ENCODE measurements around the gene MTUS2. TPM values are rescaled to one million over a fixed set of nuclear protein-coding genes. Genes with fewer than 3 reads are reported as not detected.

MTUS2 gene
- total and polyA plus RNA-seq, 10 of the 15 experiments (the other 5 are each of a cell fraction or from before 2014, with no cell fraction given) = under 0.01 to 0.05 (median 0.02) TPM; not detected in 6

DNA sequence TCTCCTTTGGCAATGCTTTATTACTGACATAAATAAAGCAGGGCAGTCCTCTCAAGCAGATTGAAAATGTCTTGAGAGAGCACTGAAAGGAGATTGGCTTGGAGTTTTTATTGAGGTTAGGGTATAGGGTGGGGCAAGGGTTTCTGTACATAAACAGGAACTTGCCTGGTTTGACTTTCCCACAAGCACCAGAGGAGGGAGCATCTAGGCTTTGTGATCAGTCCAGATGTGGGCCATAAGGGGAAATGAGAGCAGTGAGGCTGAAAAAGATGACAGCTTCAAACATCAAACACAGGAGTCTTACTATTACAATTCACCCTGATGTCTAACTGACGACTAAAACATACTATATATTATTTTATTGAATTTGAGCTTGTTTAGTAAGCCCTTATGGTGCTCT is 260.9 kb downstream of the MTUS2 start (continued):
- TF ChIP-seq ETV6 (conservative IDR thresholded peaks at IDR 0.05 in 1 of 2, IDR thresholded peaks at IDR 0.05 in 1 of 2; ENCODE audit: borderline replicate concordance in 1 of 2, low read depth in 1 of 2) (no peak), YBX1 (IDR thresholded peaks at IDR 0.05) (no peak), POLR2AphosphoS5 (IDR thresholded peaks at IDR 0.05; ENCODE audit: low read length) (no peak), CBX5 (IDR thresholded peaks at IDR 0.05; ENCODE audit: low read depth) (no peak), KAT2A (conservative IDR thresholded peaks at IDR 0.05; ENCODE audit: control insufficient read depth, low read depth, low read length) (no peak)
- TF ChIP-seq, protein P1, sequence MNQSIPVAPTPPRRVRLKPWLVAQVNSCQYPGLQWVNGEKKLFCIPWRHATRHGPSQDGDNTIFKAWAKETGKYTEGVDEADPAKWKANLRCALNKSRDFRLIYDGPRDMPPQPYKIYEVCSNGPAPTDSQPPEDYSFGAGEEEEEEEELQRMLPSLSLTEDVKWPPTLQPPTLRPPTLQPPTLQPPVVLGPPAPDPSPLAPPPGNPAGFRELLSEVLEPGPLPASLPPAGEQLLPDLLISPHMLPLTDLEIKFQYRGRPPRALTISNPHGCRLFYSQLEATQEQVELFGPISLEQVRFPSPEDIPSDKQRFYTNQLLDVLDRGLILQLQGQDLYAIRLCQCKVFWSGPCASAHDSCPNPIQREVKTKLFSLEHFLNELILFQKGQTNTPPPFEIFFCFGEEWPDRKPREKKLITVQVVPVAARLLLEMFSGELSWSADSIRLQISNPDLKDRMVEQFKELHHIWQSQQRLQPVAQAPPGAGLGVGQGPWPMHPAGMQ (IDR thresholded peaks at IDR 0.05; ENCODE audit: borderline replicate concordance) = no peak

DNA sequence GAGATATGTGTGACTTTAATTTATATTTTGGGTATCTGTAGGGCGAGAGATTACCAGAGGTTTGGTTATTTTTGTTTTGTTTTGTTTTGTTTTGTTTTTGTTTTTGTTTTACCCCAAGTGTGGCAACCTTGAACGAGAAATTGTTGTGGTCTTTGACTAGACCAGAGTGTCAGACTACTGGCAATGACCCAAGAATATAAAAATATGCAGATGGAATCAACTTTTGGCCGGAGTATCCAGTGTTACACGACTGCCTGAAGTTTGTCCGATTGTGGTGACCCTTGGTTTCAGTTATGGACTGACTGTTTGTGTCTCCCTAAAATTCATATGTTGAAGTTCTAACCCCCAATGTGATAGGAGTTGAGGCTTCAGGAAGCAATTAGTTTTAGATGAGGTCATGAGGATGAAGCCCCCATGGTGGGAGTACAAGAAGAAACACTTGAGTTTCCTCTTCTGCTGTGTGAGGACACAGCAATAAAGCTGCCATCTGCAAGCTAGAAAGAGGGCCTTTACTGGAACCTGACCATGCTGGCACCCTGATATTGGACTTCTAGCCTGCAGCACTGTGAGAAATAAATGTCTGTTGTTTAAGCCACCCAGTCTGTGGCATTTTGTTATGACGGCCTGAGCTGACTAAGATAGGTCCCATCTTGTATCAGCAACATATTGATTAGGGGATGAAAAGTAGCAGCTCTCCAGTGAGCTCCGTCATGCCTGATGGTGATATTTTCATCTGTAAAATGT is 261.7 kb downstream of the MTUS2 start:
- Histone ChIP-seq H4K20me1 (ENCODE audit: control insufficient read depth, insufficient read depth) (no peaks in the 10 kb centered on the region), H3K4me1 (ENCODE audit: control insufficient read depth, insufficient read depth, low read length) (no peaks in the 10 kb centered on the region), H2AFZ (ENCODE audit: control insufficient read depth, low read depth, low read length) (no peak overlapping the region), H3K27ac (ENCODE audit: control insufficient read depth, insufficient read depth) (no peak overlapping the region), H3K9me3 (replicated peaks; ENCODE audit: control insufficient read depth, insufficient read depth, low read length) (no peaks in the 10 kb centered on the region; the same call in 2 of the 3 replicates), H3K4me3 (no peak overlapping the region), H3K27me3 (replicated peaks in 1 of 2; ENCODE audit: control insufficient read depth in 2 of 2, insufficient read depth in 2 of 2, low read length in 1 of 2) (no peaks in the 10 kb centered on the region), H3K79me2 (ENCODE audit: control insufficient read depth, insufficient read depth, low read length) (no peaks in the 10 kb centered on the region), H3K9ac (ENCODE audit: control insufficient read depth, insufficient read depth, low read length) (no peak overlapping the region), H3K4me2 (ENCODE audit: control insufficient read depth, insufficient read depth) (no peak overlapping the region), H3K36me3 (ENCODE audit: control insufficient read depth in 2 of 2, insufficient read depth in 2 of 2, low read length in 1 of 2) (no peaks in the 10 kb centered on the region)
- DNase-seq (ENCODE audit: low read depth, low spot score) (no peak), FAIRE-seq (no peak), ATAC-seq (no peak)
- WGBS (ENCODE audit: insufficient coverage, insufficient replicate concordance, low lambda C conversion rate, missing lambda C conversion rate) = 17% methylated on average over 7 of the region's 7 CpGs
- ChIA-PET CTCF (interaction anchor here (0.8 kb wide), 1 partner anchor 19 kb away, joined by 4 read pairs; no protein-coding TSS in a partner anchor), POLR2A (no interaction called here), SMC1A (ENCODE audit: uncharacterized antibody, unreplicated experiment) (interaction anchor here (0.6 to 1.1 kb wide), 2 partner anchors 16 to 48 kb away, joined by 3 read pairs; no protein-coding TSS in a partner anchor), RAD21 (ENCODE audit: unreplicated experiment) (no interaction called here)
- no TSS peak for BruUV-seq (replicated peaks)
- intact Hi-C loops (cut with micrococcal nuclease; ENCODE audit: unreplicated experiment) (loop anchor here (2.0 kb wide), 1 partner anchor 281 kb away; no protein-coding TSS in a partner anchor), in situ Hi-C loops (cut with MboI) (no loop called here)
- TF ChIP-seq RAD21 (IDR thresholded peaks at IDR 0.05; ENCODE audit: insufficient read depth, low read depth, low read length) (no peak), WRNIP1 (IDR thresholded peaks at IDR 0.05; ENCODE audit: borderline replicate concordance, low read depth, low read length) (no peak), YBX1 (IDR thresholded peaks at IDR 0.05) (no peak), MYC (IDR thresholded peaks at IDR 0.05; ENCODE audit: insufficient read depth, insufficient read length, insufficient replicate concordance, low read length, severe bottlenecking) (no peak), ASH2L (IDR thresholded peaks at IDR 0.05; ENCODE audit: borderline replicate concordance, low read depth) (no peak), GATAD2B (conservative IDR thresholded peaks at IDR 0.05; ENCODE audit: low read depth) (no peak), TARDBP (IDR thresholded peaks at IDR 0.05; ENCODE audit: borderline replicate concordance) (no peak), CBX3 (IDR thresholded peaks at IDR 0.05; ENCODE audit: borderline replicate concordance, low read depth) (no peak), IKZF1 (conservative IDR thresholded peaks at IDR 0.05) (no peak), KDM1A (IDR thresholded peaks at IDR 0.05; ENCODE audit: borderline replicate concordance) (no peak), YY1 (IDR thresholded peaks at IDR 0.05; ENCODE audit: low read depth, low read length) (no peak), RAD51 (IDR thresholded peaks at IDR 0.05) (no peak)
- TF ChIP-seq, protein P2, sequence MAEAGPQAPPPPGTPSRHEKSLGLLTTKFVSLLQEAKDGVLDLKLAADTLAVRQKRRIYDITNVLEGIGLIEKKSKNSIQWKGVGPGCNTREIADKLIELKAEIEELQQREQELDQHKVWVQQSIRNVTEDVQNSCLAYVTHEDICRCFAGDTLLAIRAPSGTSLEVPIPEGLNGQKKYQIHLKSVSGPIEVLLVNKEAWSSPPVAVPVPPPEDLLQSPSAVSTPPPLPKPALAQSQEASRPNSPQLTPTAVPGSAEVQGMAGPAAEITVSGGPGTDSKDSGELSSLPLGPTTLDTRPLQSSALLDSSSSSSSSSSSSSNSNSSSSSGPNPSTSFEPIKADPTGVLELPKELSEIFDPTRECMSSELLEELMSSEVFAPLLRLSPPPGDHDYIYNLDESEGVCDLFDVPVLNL (IDR thresholded peaks at IDR 0.05; ENCODE audit: low read depth, low read length) = no peak
